ENCODE results near the gene ZNF383. TPM values are rescaled to one million over a fixed set of nuclear protein-coding genes. Genes with fewer than 3 reads are reported as not detected.
"Not testable (repeated sequence)": the region's sequence is repeated elsewhere in the genome, so short reads cannot be mapped to it uniquely, and the experiment has no call there.

Gene ZNF383
- total RNA-seq, 2 experiments from 2014 or later = 18.3 to 20.9 TPM

GRCh38 chr19:37251308-37252229 is 33.6 kb downstream of the ZNF383 start:
- DNase-seq (peak; percentile 75), ATAC-seq (ENCODE audit: low read depth) (peak; percentile 99)
- H3K4me3 Mint-ChIP-seq = peak overlapping the region; percentile 89
- H3K9me3 Mint-ChIP-seq = peaks cover 34% of the 10 kb centered on the region
- peak overlapping the region; percentile 72 for H3K27ac Mint-ChIP-seq
- peaks cover 10% of the 10 kb centered on the region for H3K36me3 Mint-ChIP-seq
- POLR2A ChIA-PET = no interaction called here
- H3K27me3 Mint-ChIP-seq = no peaks in the 10 kb centered on the region
- peaks cover 7% of the 10 kb centered on the region for H3K4me1 Mint-ChIP-seq

DNA sequence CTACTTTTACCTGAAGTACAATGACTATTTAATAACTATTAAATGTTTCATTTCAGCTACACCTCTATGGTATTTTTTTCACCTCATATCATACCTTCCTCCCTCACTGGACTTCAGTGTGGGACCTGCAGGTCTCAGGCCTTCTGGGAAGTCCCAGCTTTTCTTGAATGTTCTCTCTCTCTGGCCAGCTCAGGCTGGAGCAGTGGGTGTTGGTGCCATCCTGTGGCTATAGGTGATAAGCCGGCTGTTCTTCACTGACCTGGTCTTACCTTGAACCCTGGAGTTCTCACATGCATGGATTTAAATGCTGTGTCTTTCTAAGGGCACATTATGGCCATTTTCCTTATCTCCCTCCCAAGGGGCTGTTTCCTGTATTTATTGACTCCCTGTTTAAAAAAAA is 45.0 kb downstream of the ZNF383 start:
- H3K27me3 Mint-ChIP-seq; H3K36me3 Mint-ChIP-seq; H3K4me1 Mint-ChIP-seq; H3K4me3 Mint-ChIP-seq; ATAC-seq (ENCODE audit: low read depth); DNase-seq; H3K27ac Mint-ChIP-seq; POLR2A ChIA-PET: not testable (repeated sequence)
- H3K9me3 Mint-ChIP-seq = peaks cover 10% of the 10 kb centered on the region

DNA sequence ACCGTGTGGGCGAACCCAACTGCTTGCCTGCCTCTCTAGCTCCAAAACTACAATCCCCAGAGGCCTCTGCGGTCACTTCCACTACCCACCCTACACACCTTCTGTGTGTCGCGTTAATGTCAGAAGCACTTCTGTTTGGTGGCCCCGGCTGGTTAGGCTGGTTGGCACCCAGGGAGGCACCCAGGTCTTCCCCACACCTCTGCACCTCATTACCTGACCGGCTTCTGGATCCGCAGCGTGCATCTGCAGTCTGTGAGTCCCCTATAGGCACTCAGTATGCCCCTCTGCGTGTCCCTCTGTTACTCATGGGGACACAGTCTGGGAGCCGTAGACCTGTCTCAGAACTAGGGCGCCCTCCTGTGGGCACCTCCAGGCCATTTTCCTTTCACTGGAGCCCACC is 49.0 kb downstream of the ZNF383 start:
- H3K4me1 Mint-ChIP-seq; ATAC-seq (ENCODE audit: low read depth); DNase-seq; H3K27ac Mint-ChIP-seq; H3K4me3 Mint-ChIP-seq; H3K36me3 Mint-ChIP-seq; H3K9me3 Mint-ChIP-seq; POLR2A ChIA-PET; H3K27me3 Mint-ChIP-seq: not testable (repeated sequence)

GRCh38 chr19:37267755-37268154 is 49.7 kb downstream of the ZNF383 start:
- DNase-seq; H3K9me3 Mint-ChIP-seq; H3K36me3 Mint-ChIP-seq; H3K27ac Mint-ChIP-seq; H3K4me1 Mint-ChIP-seq; ATAC-seq (ENCODE audit: low read depth); POLR2A ChIA-PET; H3K27me3 Mint-ChIP-seq; H3K4me3 Mint-ChIP-seq: not testable (repeated sequence)

DNA sequence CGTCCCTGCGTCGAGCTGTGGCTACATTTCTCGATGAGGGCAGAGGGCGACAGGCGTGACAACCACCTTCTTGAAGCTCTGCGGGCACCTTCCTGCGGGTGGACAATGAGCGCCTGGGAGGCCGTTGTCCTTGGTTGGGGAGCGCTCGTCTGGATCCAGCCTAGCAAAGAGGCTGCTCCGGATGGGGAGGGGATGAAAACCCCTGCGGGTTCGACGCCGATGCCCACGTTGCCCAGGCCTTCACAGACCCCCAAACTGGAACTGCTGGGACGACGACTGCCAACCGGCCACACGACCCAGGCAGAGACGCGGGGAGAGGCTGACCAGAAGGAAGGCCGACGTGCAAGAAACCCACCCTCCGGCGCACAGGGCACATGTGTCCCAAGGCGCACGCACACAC is 62.6 kb downstream of the ZNF383 start:
- DNase-seq; H3K27me3 Mint-ChIP-seq; H3K9me3 Mint-ChIP-seq; H3K36me3 Mint-ChIP-seq; H3K4me1 Mint-ChIP-seq; H3K4me3 Mint-ChIP-seq; POLR2A ChIA-PET; ATAC-seq (ENCODE audit: low read depth); H3K27ac Mint-ChIP-seq: not testable (repeated sequence)

DNA sequence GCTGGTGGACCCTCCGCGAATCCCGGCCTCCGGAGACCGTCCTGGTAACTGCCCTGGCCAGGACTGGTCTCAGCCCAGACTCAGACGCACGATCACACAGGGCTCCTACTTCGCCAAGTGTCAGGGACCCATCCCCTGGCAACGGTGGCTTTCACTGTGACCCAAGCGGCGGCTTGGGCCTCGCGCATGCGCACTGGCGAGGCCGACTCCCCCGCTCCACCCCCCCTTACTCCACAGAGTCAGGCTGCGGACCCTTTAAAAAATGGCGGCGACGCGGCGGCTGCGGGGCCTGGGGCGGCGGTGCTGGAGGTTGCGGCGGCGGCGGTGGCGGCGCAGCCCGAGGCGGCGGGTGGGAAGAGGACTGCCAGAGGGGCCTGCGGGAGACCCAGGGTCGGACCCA is 66.0 kb downstream of the ZNF383 start:
- ATAC-seq (ENCODE audit: low read depth); H3K4me3 Mint-ChIP-seq; H3K36me3 Mint-ChIP-seq; DNase-seq; H3K9me3 Mint-ChIP-seq; H3K27ac Mint-ChIP-seq; H3K27me3 Mint-ChIP-seq; POLR2A ChIA-PET; H3K4me1 Mint-ChIP-seq: not testable (repeated sequence)

DNA sequence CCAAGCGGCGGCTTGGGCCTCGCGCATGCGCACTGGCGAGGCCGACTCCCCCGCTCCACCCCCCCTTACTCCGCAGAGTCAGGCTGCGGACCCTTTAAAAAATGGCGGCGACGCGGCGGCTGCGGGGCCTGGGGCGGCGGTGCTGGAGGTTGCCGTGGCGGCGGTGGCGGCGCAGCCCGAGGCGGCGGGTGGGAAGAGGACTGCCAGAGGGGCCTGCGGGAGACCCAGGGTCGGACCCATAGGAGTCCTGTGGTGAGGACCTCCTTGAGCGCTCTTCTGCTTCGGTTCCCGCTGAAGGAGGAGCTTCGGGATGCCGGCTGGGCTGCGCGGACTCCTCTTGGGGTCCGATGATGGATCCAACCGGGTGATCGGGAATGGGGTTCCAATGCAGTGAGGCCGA is 71.2 kb downstream of the ZNF383 start:
- H3K27me3 Mint-ChIP-seq; DNase-seq; H3K9me3 Mint-ChIP-seq; H3K4me3 Mint-ChIP-seq; H3K4me1 Mint-ChIP-seq; POLR2A ChIA-PET; H3K27ac Mint-ChIP-seq; H3K36me3 Mint-ChIP-seq; ATAC-seq (ENCODE audit: low read depth): not testable (repeated sequence)

DNA sequence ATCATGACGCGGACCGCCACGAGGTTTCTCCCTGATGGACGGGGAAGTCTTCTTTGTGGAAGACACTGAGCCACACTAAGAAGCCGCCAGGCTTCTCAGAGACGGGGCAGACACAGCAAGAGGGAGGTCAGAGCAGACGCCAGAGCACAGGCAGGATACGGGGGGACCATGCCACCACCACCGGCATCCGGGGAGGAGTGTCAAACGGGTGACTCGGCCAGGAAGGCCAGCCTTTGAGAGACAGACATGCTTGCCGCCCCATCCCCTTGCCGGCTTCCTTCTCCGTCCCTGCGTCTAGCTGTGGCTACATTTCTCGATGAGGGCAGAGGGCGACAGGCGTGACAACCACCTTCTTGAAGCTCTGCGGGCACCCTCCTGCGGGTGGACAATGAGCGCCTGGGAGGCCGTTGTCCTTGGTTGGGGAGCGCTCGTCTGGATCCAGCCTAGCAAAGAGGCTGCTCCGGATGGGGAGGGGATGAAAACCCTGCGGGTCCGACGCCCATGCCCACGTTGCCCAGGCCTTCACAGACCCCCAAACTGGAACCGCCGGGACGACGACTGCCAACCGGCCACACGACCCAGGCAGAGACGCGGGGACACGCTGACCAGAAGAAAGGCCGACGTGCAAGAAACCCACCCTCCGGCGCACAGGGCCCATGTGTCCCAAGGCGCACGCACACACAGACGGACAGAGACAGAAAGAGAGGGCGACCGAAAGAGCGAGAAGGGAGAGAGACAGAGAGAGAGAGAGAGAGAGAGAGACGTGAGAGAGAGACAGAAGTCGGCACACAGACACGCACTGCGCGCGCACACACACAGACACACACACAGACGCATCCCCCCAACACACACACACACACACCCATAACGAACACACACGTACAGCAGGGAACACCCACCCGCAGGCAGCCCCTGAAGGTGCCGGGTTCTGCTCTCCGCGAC is 75.3 kb downstream of the ZNF383 start:
- H3K9me3 Mint-ChIP-seq; ATAC-seq (ENCODE audit: low read depth); H3K4me3 Mint-ChIP-seq; H3K4me1 Mint-ChIP-seq; H3K36me3 Mint-ChIP-seq; H3K27me3 Mint-ChIP-seq; H3K27ac Mint-ChIP-seq; POLR2A ChIA-PET: not testable (repeated sequence)
- peak; percentile 63 for DNase-seq

DNA sequence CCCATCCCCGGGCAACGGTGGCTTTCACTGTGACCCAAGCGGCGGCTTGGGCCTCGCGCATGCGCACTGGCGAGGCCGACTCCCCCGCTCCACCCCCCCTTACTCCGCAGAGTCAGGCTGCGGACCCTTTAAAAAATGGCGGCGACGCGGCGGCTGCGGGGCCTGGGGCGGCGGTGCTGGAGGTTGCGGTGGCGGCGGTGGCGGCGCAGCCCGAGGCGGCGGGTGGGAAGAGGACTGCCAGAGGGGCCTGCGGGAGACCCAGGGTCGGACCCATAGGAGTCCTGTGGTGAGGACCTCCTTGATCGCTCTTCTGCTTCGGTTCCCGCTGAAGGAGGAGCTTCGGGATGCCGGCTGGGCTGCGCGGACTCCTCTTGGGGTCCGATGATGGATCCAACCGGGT is 76.2 kb downstream of the ZNF383 start:
- ATAC-seq (ENCODE audit: low read depth); H3K4me1 Mint-ChIP-seq; POLR2A ChIA-PET; H3K27me3 Mint-ChIP-seq; H3K4me3 Mint-ChIP-seq; H3K36me3 Mint-ChIP-seq; H3K27ac Mint-ChIP-seq; H3K9me3 Mint-ChIP-seq: not testable (repeated sequence)
- DNase-seq = peak; percentile 62

Other genes with a start within 250 kb of the ZNF383 start
- 10 to 100 TPM; 12.7 to 17.1 TPM for gene ZNF420, start 139.8 kb upstream of the ZNF383 start, total RNA-seq
- 10 to 100 TPM; 13.8 to 19.9 TPM for gene ZNF585A, start 45.5 kb upstream of the ZNF383 start, total RNA-seq
- 10 to 100 TPM; 21.0 to 25.6 TPM for gene ZNF585B, start 7.7 kb upstream of the ZNF383 start, total RNA-seq
- 1 to 10 TPM; 8.7 to 9.0 TPM for gene ZNF527, start 152.9 kb downstream of the ZNF383 start, total RNA-seq
- 10 to 100 TPM; 12.8 to 12.9 TPM for gene ZNF569, start 249.2 kb downstream of the ZNF383 start, total RNA-seq